ENCODE results near the gene GRHPR.

DNA sequence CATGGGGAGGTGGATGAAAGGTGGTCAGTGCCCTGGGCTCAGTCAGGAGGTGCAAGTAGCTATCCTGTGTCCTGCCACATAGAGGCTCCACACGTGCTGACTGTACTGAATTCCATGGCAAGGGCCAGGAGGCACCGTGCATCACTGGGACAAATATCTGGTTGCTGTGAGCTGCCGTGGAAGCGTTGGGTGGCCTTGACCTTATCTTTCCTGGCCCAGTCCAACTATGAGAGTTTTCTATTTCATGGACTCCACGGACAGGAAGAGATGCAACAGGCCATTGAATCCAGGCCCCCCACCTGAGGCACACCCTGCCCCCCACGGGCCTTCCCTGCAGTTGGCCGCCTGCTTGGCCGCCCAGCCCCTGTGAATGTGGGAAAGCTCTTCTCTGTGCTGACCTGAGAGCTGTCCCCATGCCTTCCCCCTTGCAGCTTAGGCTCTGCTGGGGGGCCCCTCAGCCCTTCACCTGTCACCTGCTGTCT lies 1.7 kb downstream of the GRHPR start:
- TF ChIP-seq, protein P1, sequence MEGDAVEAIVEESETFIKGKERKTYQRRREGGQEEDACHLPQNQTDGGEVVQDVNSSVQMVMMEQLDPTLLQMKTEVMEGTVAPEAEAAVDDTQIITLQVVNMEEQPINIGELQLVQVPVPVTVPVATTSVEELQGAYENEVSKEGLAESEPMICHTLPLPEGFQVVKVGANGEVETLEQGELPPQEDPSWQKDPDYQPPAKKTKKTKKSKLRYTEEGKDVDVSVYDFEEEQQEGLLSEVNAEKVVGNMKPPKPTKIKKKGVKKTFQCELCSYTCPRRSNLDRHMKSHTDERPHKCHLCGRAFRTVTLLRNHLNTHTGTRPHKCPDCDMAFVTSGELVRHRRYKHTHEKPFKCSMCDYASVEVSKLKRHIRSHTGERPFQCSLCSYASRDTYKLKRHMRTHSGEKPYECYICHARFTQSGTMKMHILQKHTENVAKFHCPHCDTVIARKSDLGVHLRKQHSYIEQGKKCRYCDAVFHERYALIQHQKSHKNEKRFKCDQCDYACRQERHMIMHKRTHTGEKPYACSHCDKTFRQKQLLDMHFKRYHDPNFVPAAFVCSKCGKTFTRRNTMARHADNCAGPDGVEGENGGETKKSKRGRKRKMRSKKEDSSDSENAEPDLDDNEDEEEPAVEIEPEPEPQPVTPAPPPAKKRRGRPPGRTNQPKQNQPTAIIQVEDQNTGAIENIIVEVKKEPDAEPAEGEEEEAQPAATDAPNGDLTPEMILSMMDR (IDR thresholded peaks at IDR 0.05) = no peak
- no peak for TF ChIP-seq POLR2A (IDR thresholded peaks at IDR 0.05)
